ENCODE data around the gene ACKR2.

ACKR2 gene

DNA sequence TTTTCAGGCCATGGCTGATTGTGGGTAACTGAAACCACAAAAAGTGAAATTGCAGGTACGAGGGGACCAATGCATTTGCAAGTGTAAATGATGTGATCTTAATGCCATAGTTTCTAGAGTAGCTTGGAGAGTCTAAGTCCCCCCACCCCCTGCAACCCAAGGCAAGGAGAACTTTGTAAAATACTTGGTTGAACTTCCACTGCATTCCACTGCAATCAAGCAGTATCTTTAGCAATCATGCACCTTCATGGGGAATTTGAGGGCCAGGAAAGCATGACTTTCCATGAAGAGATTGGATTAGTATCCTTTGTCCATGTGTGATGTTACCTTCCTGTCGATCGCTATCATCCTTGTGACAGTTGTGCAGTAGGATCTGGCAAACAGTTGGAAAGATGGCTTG, 77.8 kb downstream of the ACKR2 start:
- Histone ChIP-seq H3K27ac (ENCODE audit: low read length) (no peak overlapping the region), H3K9me3 (ENCODE audit: insufficient read depth, low read length, severe bottlenecking) (no peaks in the 10 kb centered on the region), H4K20me1 (ENCODE audit: insufficient read depth, low read length) (no peaks in the 10 kb centered on the region), H3K27me3 (ENCODE audit: insufficient read depth, low read length, poor library complexity) (peaks cover 2% of the 10 kb centered on the region), H3K9ac (ENCODE audit: low read depth, low read length) (no peak overlapping the region), H2AFZ (ENCODE audit: low read depth, low read length) (no peak overlapping the region), H3K79me2 (ENCODE audit: insufficient read depth, low read length) (no peaks in the 10 kb centered on the region), H3K4me3 (ENCODE audit: low read depth in 1 of 2, low read length in 2 of 2) (no peak overlapping the region), H3K4me1 (ENCODE audit: insufficient read depth, low read length) (no peaks in the 10 kb centered on the region), H3K36me3 (ENCODE audit: insufficient read depth, low read length) (no peaks in the 10 kb centered on the region), H3K4me2 (ENCODE audit: insufficient read depth, low read length) (no peak overlapping the region)
- no peak for ATAC-seq (ENCODE audit: insufficient read depth, low read depth)
- no peak for TF ChIP-seq EZH2 (IDR thresholded peaks at IDR 0.05; ENCODE audit: borderline replicate concordance, low read depth, low read length, severe bottlenecking)
- TF ChIP-seq, protein P1, sequence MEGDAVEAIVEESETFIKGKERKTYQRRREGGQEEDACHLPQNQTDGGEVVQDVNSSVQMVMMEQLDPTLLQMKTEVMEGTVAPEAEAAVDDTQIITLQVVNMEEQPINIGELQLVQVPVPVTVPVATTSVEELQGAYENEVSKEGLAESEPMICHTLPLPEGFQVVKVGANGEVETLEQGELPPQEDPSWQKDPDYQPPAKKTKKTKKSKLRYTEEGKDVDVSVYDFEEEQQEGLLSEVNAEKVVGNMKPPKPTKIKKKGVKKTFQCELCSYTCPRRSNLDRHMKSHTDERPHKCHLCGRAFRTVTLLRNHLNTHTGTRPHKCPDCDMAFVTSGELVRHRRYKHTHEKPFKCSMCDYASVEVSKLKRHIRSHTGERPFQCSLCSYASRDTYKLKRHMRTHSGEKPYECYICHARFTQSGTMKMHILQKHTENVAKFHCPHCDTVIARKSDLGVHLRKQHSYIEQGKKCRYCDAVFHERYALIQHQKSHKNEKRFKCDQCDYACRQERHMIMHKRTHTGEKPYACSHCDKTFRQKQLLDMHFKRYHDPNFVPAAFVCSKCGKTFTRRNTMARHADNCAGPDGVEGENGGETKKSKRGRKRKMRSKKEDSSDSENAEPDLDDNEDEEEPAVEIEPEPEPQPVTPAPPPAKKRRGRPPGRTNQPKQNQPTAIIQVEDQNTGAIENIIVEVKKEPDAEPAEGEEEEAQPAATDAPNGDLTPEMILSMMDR (IDR thresholded peaks at IDR 0.05; ENCODE audit: borderline replicate concordance, extremely low read depth, low read length, poor library complexity, severe bottlenecking) = no peak
- DNase-seq = no peak

- no peak for ATAC-seq (ENCODE audit: insufficient read depth, low read depth)
- no peak overlapping the region for H3K9ac ChIP-seq (ENCODE audit: low read depth, low read length)
- H3K4me3 ChIP-seq (ENCODE audit: low read depth in 1 of 2, low read length in 2 of 2) = no peak overlapping the region
Observed at GRCh38 chr3:42891042-42891441, 81.8 kb downstream of the ACKR2 start.

GRCh38 chr3:42892169-42892568, 82.9 kb downstream of the ACKR2 start:
- no peaks in the 10 kb centered on the region for H3K4me1 ChIP-seq (ENCODE audit: insufficient read depth, low read length)
- H3K27me3 ChIP-seq (ENCODE audit: insufficient read depth, low read length, poor library complexity) = peaks cover 2% of the 10 kb centered on the region
- no peaks in the 10 kb centered on the region for H3K9me3 ChIP-seq (ENCODE audit: insufficient read depth, low read length, severe bottlenecking)
- no peak overlapping the region for H3K9ac ChIP-seq (ENCODE audit: low read depth, low read length)
- H4K20me1 ChIP-seq (ENCODE audit: insufficient read depth, low read length) = no peaks in the 10 kb centered on the region
- H2AFZ ChIP-seq (ENCODE audit: low read depth, low read length) = no peak overlapping the region
- H3K79me2 ChIP-seq (ENCODE audit: insufficient read depth, low read length) = no peaks in the 10 kb centered on the region
- DNase-seq = no peak
- no peak overlapping the region for H3K4me3 ChIP-seq (ENCODE audit: low read depth in 1 of 2, low read length in 2 of 2)
- H3K27ac ChIP-seq (ENCODE audit: low read length) = no peak overlapping the region
- no peak for ATAC-seq (ENCODE audit: insufficient read depth, low read depth)
- no peak overlapping the region for H3K4me2 ChIP-seq (ENCODE audit: insufficient read depth, low read length)
- TF ChIP-seq, protein P1 (IDR thresholded peaks at IDR 0.05; ENCODE audit: borderline replicate concordance, extremely low read depth, low read length, poor library complexity, severe bottlenecking) = no peak
- TF ChIP-seq EZH2 (IDR thresholded peaks at IDR 0.05; ENCODE audit: borderline replicate concordance, low read depth, low read length, severe bottlenecking) = no peak
- H3K36me3 ChIP-seq (ENCODE audit: insufficient read depth, low read length) = no peaks in the 10 kb centered on the region

More at GRCh38 chr3:42891042-42891441, 81.8 kb downstream of the ACKR2 start:
- no peak overlapping the region for H3K4me2 ChIP-seq (ENCODE audit: insufficient read depth, low read length)
- H3K9me3 ChIP-seq (ENCODE audit: insufficient read depth, low read length, severe bottlenecking) = no peaks in the 10 kb centered on the region
- no peaks in the 10 kb centered on the region for H3K79me2 ChIP-seq (ENCODE audit: insufficient read depth, low read length)
- H3K27me3 ChIP-seq (ENCODE audit: insufficient read depth, low read length, poor library complexity) = peaks cover 2% of the 10 kb centered on the region
- H2AFZ ChIP-seq (ENCODE audit: low read depth, low read length) = no peak overlapping the region
- H4K20me1 ChIP-seq (ENCODE audit: insufficient read depth, low read length) = no peaks in the 10 kb centered on the region
- DNase-seq = no peak
- H3K36me3 ChIP-seq (ENCODE audit: insufficient read depth, low read length) = no peaks in the 10 kb centered on the region
- H3K27ac ChIP-seq (ENCODE audit: low read length) = no peak overlapping the region
- H3K4me1 ChIP-seq (ENCODE audit: insufficient read depth, low read length) = no peaks in the 10 kb centered on the region
- no peak for TF ChIP-seq EZH2 (IDR thresholded peaks at IDR 0.05; ENCODE audit: borderline replicate concordance, low read depth, low read length, severe bottlenecking)
- TF ChIP-seq, protein P1 (IDR thresholded peaks at IDR 0.05; ENCODE audit: borderline replicate concordance, extremely low read depth, low read length, poor library complexity, severe bottlenecking) = no peak

GRCh38 chr3:42892807-42893206, 83.6 kb downstream of the ACKR2 start:
- ATAC-seq (ENCODE audit: insufficient read depth, low read depth) (no peak), DNase-seq (no peak)
- Histone ChIP-seq H3K9me3 (ENCODE audit: insufficient read depth, low read length, severe bottlenecking) (no peaks in the 10 kb centered on the region), H3K79me2 (ENCODE audit: insufficient read depth, low read length) (no peaks in the 10 kb centered on the region), H3K36me3 (ENCODE audit: insufficient read depth, low read length) (no peaks in the 10 kb centered on the region), H3K27me3 (ENCODE audit: insufficient read depth, low read length, poor library complexity) (peaks cover 2% of the 10 kb centered on the region), H3K4me1 (ENCODE audit: insufficient read depth, low read length) (no peaks in the 10 kb centered on the region), H3K4me2 (ENCODE audit: insufficient read depth, low read length) (no peak overlapping the region), H3K9ac (ENCODE audit: low read depth, low read length) (no peak overlapping the region), H4K20me1 (ENCODE audit: insufficient read depth, low read length) (no peaks in the 10 kb centered on the region), H2AFZ (ENCODE audit: low read depth, low read length) (no peak overlapping the region), H3K27ac (ENCODE audit: low read length) (no peak overlapping the region), H3K4me3 (ENCODE audit: low read depth in 1 of 2, low read length in 2 of 2) (no peak overlapping the region)
- TF ChIP-seq, protein P1 (IDR thresholded peaks at IDR 0.05; ENCODE audit: borderline replicate concordance, extremely low read depth, low read length, poor library complexity, severe bottlenecking) = no peak
- TF ChIP-seq EZH2 (IDR thresholded peaks at IDR 0.05; ENCODE audit: borderline replicate concordance, low read depth, low read length, severe bottlenecking) = no peak

Measured in DND-41 (cell line).